GM06990 (cell line): ENCODE results near the gene MIB2.

ENCODE experiments used
- DNase-seq: peaks from one replicate; pipeline ENCODE4 v3.0.0-alpha.2; 2011; ENCODE audit not compliant: insufficient read length; ENCODE audit errors: extremely low read depth
- H3K27me3 ChIP-seq: replicated peaks from 2 replicates; pipeline ENCODE4 v1.6.0; 2011; ENCODE audit warnings: low read length; ENCODE audit not compliant: control insufficient read depth, insufficient read depth
- H3K36me3 ChIP-seq: 2 replicates; pipeline ENCODE4 v1.5.1; 2011; ENCODE audit warnings: low read length; ENCODE audit not compliant: control insufficient read depth, insufficient read depth
- H3K4me3 ChIP-seq: replicated peaks from 2 replicates; pipeline ENCODE4 v1.5.1; 2011; ENCODE audit warnings: low read depth, mild to moderate bottlenecking, control low read depth, low read length
- TF ChIP-seq, protein P1 (sequence below): IDR thresholded peaks from 2 replicates; pipeline ENCODE4 v1.5.1; 2011; ENCODE audit warnings: low read length, control low read depth, mild to moderate bottlenecking, inconsistent platforms; ENCODE audit not compliant: insufficient read depth, poor library complexity, severe bottlenecking

The MIB2 gene

GRCh38 chr1:1605034-1605591, 10.2 kb upstream of the MIB2 start:
- Histone ChIP-seq H3K27me3 (no peaks in the 10 kb centered on the region), H3K36me3 (no peaks in the 10 kb centered on the region), H3K4me3 (no peak overlapping the region)
- DNase-seq, result no peak
- TF ChIP-seq, protein P1, sequence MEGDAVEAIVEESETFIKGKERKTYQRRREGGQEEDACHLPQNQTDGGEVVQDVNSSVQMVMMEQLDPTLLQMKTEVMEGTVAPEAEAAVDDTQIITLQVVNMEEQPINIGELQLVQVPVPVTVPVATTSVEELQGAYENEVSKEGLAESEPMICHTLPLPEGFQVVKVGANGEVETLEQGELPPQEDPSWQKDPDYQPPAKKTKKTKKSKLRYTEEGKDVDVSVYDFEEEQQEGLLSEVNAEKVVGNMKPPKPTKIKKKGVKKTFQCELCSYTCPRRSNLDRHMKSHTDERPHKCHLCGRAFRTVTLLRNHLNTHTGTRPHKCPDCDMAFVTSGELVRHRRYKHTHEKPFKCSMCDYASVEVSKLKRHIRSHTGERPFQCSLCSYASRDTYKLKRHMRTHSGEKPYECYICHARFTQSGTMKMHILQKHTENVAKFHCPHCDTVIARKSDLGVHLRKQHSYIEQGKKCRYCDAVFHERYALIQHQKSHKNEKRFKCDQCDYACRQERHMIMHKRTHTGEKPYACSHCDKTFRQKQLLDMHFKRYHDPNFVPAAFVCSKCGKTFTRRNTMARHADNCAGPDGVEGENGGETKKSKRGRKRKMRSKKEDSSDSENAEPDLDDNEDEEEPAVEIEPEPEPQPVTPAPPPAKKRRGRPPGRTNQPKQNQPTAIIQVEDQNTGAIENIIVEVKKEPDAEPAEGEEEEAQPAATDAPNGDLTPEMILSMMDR, result no peak

DNA sequence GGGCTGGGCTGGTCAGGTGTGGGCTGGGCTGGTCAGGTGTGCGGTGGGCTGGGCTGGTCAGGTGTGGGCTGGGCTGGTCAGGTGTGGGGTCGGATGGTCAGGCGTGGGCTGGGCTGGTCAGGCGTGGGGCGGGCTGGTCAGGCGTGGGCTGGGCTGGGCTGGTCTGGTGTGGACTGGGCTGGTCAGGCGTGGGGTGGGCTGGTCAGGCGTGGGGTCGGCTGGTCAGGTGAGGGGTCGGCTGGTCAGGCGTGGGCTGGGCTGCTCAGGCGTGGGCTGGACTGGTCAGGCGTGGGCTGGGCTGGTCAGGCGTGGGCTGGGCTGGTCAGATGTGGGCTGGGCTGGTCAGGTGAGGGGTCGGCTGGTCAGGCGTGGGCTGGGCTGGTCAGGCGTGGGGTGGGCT, 9.6 kb upstream of the MIB2 start:
- H3K27me3 ChIP-seq, result no peaks in the 10 kb centered on the region

GRCh38 chr1:1606232-1606631, 9.1 kb upstream of the MIB2 start:
- Histone ChIP-seq H3K27me3 (no peaks in the 10 kb centered on the region), H3K4me3 (no peak overlapping the region), H3K36me3 (no peaks in the 10 kb centered on the region)
- no peak for DNase-seq
- TF ChIP-seq, protein P1, result no peak

More for the DNA sequence above, 9.6 kb upstream of the MIB2 start:
- H3K4me3 ChIP-seq, result no peak overlapping the region
- no peak for DNase-seq
- no peaks in the 10 kb centered on the region for H3K36me3 ChIP-seq
- TF ChIP-seq, protein P1, result no peak

GRCh38 chr1:1609822-1610485, 5.3 kb upstream of the MIB2 start:
- Histone ChIP-seq H3K27me3 (no peaks in the 10 kb centered on the region), H3K36me3 (no peaks in the 10 kb centered on the region), H3K4me3 (no peak overlapping the region)
- no peak for DNase-seq
- TF ChIP-seq, protein P1, result no peak

- TF ChIP-seq, protein P1, result no peak
- no peaks in the 10 kb centered on the region for H3K27me3 ChIP-seq
- H3K4me3 ChIP-seq, result no peak overlapping the region
- no peak for DNase-seq
- H3K36me3 ChIP-seq, result no peaks in the 10 kb centered on the region
These were observed 4.5 kb upstream of the MIB2 start for GRCh38 chr1:1610796-1611195.

DNA sequence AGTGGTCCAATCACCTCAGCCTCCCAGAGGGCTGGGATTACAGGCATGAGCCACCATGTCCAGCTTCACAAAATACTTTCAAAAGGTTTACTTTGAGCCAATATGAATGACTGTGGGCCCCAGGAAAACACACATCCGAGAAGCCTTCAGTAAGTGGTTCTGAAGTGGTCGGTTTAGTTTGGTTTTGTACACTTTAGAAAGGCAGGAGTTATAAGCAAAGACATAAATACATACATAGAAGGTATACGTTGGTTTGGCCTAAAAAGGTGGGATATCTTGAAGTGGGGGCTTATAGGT, 3.2 kb upstream of the MIB2 start:
- no peaks in the 10 kb centered on the region for H3K27me3 ChIP-seq
- no peak for DNase-seq
- no peaks in the 10 kb centered on the region for H3K36me3 ChIP-seq
- TF ChIP-seq, protein P1, result no peak
- H3K4me3 ChIP-seq, result no peak overlapping the region
